Activated T-helper 9 cell treated with anti-CD3 and anti-CD28 coated beads, Interleukin-2, amount 50 U/mL, for 16 hours (primary cell): Measurements from ENCODE around the gene ETS1.
A peak's percentile ranks its signal among the peaks of the same experiment; 100 is the strongest.

ENCODE experiments used
- DNase-seq: peaks from one replicate; pipeline ENCODE4 v3.0.0-alpha.2; 2020; ENCODE audit warnings: low read depth

The ETS1 gene

GRCh38 chr11:128500493-128500892, 86.9 kb downstream of the ETS1 start:
- no peak for DNase-seq

DNA sequence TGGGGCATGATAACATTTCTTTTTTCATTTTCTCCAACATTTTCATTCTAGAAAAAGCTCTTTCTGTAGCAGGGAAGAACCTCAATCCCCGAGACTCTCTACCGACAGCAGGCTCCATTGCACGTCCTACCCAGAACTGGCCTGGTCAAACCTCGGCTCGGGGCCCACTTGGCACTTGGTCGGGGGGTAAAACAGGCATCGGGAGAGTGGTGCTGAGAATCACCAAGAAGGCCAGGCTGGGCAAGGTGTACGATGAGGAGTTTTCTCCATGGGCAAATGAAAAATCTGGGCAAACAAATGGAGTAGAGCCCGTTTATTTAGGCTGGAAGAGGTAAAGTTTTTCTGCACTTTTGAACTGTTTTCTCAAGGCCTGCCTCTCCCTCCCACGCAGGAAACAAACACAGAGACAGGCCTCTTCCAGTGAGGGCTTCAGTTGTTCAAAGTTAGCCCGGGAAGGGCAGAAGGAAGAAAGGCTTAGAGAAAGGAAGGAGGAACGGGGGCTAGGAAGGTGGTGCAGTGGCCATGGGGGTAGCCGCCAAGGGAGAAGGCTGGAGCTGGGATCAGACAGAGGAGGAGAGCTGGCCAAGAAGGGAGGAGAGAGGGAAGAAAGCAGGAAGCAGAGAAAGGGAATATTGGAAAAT, 87.6 kb downstream of the ETS1 start:
- no peak for DNase-seq

DNA sequence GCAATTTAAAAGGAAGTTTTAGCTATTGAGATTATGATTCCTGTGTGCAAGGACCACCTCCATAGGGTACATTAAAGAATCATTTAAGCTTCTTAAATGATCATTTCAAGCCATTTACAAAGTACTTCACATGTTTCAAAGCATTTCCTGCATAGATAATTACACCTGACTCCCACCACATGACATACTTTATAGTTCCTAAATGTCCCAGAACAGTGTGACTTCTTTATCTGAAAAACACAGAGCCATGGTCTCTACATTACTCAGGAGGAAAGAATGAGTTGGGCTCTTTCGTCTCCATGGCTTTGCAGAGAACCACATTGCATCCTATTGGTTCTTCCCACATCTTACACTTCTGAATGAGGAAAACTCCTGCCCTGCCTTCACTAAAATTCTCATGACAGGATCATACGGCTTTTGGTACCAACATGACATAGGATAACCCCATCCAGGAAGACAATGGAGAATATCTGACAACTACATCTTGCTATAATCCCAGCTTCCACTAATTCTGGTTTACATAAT, 88.6 kb downstream of the ETS1 start:
- no peak for DNase-seq

- DNase-seq: no peak
Measured at GRCh38 chr11:128497776-128498095, 89.6 kb downstream of the ETS1 start.

DNA sequence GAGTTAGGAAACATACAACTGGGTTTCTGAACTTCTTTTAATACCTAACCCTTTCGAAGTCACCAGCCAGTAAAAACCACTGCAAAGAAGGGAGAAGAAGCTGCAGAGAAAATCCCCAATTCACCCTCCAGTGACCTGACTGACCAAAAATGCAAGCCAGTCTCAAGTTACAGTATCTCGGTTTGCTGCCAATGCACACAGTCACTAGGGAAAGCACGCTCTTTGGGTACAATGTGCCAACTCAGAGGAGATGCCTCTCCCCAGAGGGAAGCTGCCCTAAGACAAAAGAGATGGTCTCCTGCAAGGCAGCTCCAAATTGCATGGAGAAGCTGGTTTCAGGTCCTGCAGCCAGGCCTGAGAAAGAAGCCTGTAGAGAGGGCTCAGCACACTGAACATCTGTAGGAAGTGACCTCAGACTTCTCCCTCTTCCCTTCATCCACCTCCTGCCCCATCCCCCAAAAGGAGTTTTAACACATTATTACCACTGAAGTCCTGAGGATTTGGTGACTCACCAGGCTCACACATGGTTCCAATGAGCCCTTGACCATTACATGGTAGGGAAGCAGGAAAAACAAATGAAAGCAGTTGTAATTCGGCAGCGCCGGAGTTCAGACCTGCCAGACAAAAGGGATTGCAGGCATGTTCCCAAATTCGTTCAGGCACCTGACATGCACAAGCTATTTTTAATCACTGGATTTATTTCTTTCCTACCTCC, 90.1 kb downstream of the ETS1 start:
- no peak for DNase-seq

DNA sequence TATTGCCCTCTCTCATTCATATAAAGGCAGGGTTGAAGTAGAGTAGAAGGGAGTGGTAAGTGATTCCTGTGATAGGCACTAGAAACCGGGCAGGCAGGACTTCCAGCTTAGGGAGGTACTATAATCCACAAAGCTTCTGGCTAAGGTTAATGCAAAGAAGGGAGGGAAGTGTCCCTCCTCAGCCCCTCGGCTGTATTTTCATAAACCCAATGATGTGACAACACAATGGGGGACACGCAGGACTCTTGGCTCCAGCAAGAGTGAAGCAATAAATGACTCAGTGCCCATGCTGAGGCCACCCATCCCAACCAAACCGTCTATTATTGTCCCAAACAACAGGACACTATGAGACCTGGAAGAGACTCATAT, 90.7 kb downstream of the ETS1 start:
- no peak for DNase-seq

DNA sequence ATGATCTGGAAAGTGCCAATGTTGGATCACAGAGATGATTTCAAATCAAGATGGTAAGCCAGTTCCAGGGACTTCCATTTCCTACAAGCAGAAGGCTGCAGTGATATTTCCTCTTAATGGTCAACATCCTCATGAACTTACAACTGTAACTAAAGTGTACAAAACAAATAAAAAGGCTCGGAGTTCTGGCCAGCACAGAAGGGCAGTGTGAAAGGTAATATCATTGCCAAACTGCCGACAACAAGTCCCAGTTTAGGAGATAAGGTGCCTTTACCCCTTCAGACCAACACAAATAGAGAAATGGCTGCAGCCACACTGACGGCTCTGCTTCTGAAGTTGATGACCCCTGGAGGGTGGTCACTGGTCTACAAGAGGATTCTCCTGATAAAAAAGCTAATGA, 91.1 kb downstream of the ETS1 start:
- DNase-seq: no peak

DNA sequence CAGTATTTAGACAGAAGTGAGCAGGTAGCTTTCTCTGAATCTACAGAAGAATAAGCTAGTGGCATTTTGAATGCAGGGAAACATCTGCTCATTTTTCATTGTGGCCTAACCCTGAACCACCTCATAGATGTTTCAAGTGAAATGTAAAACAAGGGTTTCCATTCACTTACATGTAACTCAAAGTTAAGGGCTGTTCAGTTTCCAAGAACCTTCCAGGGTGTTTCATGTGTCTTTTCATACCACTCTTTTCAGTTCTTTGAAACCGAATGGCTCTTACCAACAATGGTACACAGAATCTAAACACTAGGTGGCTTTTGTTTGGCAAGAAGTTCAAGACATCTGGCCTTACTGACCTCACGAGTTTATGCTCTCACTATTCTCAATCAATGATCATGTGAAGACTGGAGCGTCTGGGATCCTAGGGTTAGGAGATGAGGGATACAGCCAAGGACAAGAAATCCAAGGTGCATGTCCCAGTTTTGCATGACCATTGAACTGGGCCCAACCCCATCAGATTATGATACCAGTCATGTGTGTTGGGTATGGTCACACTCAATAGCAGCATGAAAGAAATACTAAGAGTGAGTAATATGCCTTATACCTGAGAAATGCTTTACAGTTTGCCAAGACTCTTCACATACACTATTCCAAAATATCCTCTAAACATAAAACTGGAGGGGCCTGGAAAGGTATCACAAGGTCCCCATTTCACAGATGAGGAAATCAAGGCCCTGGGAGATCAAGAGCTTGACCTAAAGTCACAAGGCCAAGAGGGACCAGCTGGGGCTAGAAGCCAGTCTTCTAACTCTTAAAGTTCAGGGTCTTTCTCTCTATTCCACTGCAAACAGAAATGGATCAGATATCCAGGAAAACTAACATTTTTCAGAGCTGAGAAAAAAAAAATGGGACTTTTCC, 92.7 kb downstream of the ETS1 start:
- no peak for DNase-seq

DNA sequence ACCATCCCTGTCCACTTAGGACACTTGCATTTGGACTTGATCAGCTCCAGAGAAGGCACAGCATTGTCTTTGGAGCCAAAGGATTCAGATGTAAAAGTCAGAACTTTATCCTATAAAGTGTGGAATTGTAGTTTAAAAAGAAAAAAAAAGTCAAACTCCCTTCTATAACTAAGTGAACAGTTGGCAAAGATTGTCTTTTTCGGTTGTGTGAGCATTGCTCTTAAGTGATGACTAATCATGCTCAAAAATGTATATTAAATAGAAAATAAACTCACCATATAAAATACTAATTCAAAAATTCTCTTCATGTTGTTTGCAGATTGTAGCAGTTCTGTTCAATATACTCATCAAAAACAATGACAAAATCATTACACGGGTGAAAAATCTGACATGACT, 93.8 kb downstream of the ETS1 start:
- DNase-seq: no peak

GRCh38 chr11:128492903-128493569, 94.3 kb downstream of the ETS1 start:
- no peak for DNase-seq

- no peak for DNase-seq
Measured at GRCh38 chr11:128492461-128492860, 94.9 kb downstream of the ETS1 start.

DNA sequence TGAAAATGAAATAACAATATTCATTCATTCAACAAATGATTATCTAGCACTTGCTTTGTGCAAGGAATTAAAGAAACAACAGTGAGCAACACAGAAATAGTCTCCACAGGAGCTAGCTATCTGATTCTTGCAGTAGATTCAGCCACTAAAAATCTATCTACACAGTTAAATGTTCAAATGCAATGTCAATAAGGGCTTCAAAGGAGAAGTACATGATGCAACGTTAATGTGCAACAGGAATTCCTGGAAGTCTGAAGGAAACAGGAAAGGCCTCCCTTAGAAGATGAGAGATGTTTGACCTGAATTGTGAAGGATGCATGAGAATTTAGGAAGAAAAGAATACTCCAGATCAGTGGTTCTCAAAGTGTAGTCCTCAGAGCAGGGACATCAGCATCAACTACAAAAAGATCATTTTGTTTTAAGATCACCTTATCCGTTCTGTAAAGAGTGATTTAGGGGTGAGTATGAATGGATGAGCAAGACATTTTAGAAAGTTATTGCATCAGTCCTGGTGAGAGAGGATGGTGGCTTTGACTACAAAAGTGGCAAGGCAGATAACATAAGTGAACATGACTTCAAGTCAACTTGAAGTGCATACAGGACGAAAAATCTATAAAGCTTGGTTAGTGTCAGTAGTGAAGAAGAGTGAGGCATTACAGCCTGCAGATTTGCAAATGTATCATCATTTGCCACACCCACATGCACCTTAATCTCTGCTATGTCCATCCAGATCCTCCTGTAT, 96.0 kb downstream of the ETS1 start:
- DNase-seq: no peak

DNA sequence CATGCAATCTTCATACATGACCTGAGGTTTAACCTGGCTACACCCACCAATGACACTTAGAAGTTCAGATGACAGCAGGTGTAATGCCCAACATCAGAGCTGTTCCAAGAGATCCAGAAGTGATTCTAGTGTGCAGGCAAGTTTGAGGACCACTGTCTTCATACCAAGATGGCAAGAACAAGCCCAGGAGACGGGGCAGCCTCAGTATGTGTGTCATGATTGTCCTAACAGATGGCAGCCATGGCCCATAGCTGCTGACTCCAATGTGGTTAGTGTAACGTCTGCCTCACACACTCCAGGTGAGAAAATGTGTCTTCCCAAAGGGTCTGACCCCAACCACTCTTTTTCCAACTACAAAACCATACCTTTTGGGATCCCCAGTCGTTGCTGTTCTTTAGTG, 97.3 kb downstream of the ETS1 start:
- DNase-seq: no peak

DNA sequence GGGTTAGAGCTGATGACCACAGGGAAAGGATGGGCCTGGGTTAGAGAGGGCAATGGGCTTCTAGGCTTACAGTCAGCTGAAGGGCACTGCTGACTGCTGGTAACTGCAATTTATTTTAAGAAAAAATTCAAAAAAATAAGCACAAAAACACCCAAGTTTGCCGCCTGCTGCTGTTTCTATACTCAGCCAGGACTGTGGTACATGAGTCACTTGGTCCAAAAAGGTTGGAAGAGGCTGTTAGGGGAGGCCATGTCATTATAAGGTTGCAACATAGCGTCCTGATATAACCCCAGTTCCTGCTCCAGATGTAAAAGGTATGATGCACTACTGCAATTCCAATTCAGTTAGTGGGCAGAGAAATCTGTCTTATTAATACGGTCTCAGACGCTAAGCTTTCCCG, 98.9 kb downstream of the ETS1 start:
- DNase-seq: no peak

- no peak for DNase-seq
Measured at GRCh38 chr11:128487978-128488377, 99.4 kb downstream of the ETS1 start.

GRCh38 chr11:128484172-128484571, 103.2 kb downstream of the ETS1 start:
- DNase-seq: no peak

GRCh38 chr11:128483211-128483788, 104.1 kb downstream of the ETS1 start:
- DNase-seq: no peak

DNA sequence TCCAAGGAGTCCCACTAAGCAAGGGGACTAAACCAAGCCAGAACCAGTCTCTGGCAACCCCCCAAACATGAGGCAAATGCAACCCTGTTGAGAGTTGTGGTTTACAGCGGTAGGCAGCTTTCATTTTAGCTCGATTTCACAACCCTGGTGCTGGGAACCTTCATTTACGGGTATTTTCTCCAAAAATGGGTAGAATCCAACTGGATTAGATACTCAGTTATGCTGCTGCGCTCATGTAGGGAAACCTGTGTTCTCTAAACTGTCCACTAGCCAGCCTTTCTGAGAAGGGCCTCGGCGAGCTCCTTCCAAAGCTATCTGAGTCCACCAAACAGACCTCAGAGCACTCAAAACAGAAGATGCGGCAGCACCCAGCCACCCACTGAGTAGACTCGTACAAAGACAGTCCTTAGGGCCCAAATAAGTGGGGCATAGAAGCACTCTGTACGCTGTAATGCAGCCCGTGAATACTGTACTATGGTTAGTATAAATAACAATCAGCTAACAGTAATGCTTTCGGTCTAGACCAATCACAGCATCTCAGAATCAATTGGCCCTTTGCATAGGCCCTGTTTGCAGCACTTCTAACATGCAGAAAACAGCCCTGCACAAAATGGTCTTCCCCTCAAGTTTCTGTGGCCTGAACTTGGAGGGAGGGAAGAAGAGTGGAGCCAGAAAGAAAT, 104.7 kb downstream of the ETS1 start:
- DNase-seq: peak; percentile 43

GRCh38 chr11:128482092-128482491, 105.3 kb downstream of the ETS1 start:
- DNase-seq: no peak

DNA sequence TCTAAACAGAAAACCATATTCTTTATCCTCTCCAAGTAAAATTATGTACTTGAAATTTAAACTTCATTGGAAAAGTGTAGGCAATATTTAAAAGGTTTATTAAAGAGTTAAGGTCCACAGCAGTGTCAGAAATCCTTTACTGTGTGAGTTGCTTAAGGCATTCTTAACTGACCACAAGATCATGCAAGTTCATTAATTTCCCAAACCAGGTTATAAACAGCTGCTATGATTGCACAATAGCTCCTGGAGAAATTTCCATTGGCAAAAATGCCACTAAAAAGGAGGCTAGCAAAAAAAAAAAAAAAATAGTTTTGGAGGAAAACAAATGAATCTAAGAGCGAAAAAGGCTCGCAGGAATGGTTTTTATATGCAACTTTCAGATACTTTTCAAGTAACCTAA, 106.2 kb downstream of the ETS1 start:
- DNase-seq: no peak

GRCh38 chr11:128480665-128481064, 106.7 kb downstream of the ETS1 start:
- no peak for DNase-seq
